ENCODE results near the gene C5orf47. TPM values are rescaled to one million over a fixed set of nuclear protein-coding genes. Genes with fewer than 3 reads are reported as not detected.
"Not testable (repeated sequence)": the region's sequence is repeated elsewhere in the genome, so short reads cannot be mapped to it uniquely, and the experiment has no call there.

C5orf47 gene
- total RNA-seq, 3 donors from 2014 or later, result not detected

DNA sequence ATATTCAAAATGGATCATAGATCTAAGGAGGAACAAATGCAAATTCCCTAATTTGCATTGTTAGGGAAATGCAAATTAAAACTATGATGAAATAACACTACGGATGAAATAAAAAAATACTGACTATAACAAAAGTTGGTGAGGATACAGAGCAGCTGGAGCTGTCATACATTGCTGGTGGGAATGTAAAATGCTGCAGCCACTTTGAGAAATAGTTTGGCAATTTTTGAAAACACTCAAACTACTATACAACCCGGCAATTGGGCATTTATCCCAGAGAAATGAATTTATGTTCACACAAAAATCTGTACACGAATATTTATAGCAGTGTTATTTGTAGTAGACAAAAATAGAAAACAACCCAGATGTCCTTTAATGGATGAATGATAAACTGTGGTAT, 22.5 kb downstream of the C5orf47 start:
- Histone ChIP-seq H3K36me3 (no peaks in the 10 kb centered on the region), H3K9me3 (no peaks in the 10 kb centered on the region), H3K27me3 (no peaks in the 10 kb centered on the region), H3K4me1 (no peaks in the 10 kb centered on the region), H3K4me3 (no peak overlapping the region), H3K27ac (no peak overlapping the region)
- no peak for DNase-seq (ENCODE audit: low spot score in 2 of 2)
- intact Hi-C loops (cut with DNase I; ENCODE audit: low total_unique reads), result no loop called here
- TF ChIP-seq, protein P1, sequence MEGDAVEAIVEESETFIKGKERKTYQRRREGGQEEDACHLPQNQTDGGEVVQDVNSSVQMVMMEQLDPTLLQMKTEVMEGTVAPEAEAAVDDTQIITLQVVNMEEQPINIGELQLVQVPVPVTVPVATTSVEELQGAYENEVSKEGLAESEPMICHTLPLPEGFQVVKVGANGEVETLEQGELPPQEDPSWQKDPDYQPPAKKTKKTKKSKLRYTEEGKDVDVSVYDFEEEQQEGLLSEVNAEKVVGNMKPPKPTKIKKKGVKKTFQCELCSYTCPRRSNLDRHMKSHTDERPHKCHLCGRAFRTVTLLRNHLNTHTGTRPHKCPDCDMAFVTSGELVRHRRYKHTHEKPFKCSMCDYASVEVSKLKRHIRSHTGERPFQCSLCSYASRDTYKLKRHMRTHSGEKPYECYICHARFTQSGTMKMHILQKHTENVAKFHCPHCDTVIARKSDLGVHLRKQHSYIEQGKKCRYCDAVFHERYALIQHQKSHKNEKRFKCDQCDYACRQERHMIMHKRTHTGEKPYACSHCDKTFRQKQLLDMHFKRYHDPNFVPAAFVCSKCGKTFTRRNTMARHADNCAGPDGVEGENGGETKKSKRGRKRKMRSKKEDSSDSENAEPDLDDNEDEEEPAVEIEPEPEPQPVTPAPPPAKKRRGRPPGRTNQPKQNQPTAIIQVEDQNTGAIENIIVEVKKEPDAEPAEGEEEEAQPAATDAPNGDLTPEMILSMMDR (IDR thresholded peaks at IDR 0.05), result no peak
- TF ChIP-seq POLR2A (IDR thresholded peaks at IDR 0.05), result no peak
- TF ChIP-seq POLR2AphosphoS5 (IDR thresholded peaks at IDR 0.05), result no peak

DNA sequence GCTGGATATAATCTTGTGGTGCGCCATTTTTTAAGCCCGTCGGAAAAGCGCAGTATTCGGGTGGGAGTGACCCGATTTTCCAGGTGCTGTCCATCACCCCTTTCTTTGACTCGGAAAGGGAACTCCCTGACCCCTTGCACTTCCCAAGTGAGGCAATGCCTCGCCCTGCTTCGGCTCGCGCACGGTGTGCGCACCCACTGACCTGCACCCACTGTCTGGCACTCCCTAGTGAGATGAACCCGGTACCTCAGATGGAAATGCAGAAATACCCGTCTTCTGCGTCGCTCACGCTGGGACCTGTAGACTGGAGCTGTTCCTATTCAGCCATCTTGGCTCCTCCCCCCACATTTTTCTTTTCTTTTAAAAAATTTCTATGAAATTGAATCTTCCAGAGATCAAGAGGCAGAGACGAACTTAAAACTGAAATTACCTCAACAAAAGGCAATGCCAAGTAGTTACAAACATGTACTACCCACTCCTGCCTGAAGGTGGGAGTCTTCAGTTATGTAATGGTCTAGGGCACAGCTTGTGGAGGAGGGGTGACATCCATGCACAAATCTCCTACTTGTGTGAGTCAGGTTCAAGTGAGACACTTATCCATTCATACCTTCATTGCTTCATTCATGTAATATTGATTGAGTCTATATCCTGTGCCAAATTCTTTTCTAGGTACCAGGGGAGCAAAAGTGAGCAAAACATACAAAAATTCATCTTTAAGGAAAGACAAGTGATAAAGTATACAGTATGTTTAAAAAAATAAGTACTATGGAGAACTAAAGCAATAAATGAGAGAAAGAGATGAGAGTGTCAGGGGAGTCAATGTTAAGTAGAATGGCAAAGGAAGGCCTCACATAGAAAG, 31.3 kb downstream of the C5orf47 start:
- H3K9me3 ChIP-seq; H3K27me3 ChIP-seq; H3K36me3 ChIP-seq; H3K4me1 ChIP-seq; intact Hi-C loops (cut with DNase I; ENCODE audit: low total_unique reads); H3K4me3 ChIP-seq; DNase-seq (ENCODE audit: low spot score in 2 of 2); H3K27ac ChIP-seq: not testable (repeated sequence)
- TF ChIP-seq, protein P1 (IDR thresholded peaks at IDR 0.05), result peak in 1 of 3 donors; percentile 22

GRCh38 chr5:174020928-174021304, 31.9 kb downstream of the C5orf47 start:
- no peak for TF ChIP-seq POLR2A (IDR thresholded peaks at IDR 0.05)
- TF ChIP-seq POLR2AphosphoS5 (IDR thresholded peaks at IDR 0.05), result no peak
- TF ChIP-seq, protein P1 (IDR thresholded peaks at IDR 0.05), result no peak
- no peaks in the 10 kb centered on the region for H3K36me3 ChIP-seq
- no peak overlapping the region for H3K4me3 ChIP-seq
- intact Hi-C loops (cut with DNase I; ENCODE audit: low total_unique reads), result no loop called here
- H3K4me1 ChIP-seq, result no peaks in the 10 kb centered on the region
- no peaks in the 10 kb centered on the region for H3K9me3 ChIP-seq
- DNase-seq (ENCODE audit: low spot score in 2 of 2), result no peak
- no peaks in the 10 kb centered on the region for H3K27me3 ChIP-seq
- no peak overlapping the region for H3K27ac ChIP-seq

DNA sequence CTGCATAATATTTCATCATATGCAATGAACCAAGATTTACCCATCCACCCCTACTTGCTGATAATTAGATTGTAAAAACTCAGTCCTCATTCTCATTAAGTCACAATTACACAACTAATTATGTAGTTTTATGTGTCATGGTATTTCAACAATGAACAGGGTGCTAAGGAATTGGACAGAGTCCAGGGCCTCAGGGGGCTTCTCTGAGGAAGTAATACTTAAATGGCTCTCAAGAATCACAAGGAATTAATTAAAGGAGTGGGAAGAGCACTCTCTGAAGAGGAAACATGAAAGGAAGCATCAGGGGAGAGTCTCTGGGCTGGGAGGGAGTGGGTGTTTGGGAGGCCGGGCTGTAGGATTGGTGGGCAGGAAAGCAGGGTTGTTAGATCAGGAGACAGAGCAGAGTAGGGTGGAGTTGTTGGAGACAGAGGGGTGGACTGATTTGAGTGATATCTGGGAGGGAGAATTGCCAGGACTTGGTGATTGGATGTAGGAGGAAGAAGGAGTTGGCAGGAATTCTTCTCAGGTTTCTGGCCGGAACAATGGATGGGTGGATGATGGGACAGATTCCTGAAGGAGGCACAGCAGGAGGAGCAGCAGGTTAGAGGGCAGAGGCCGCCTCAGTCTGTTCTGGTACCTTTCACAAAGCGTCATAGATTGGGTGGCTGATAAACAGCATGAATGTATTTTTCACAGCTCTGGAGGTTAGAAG, 33.6 kb downstream of the C5orf47 start:
- Histone ChIP-seq H3K36me3 (no peaks in the 10 kb centered on the region), H3K27ac (no peak overlapping the region), H3K4me1 (no peaks in the 10 kb centered on the region), H3K27me3 (no peaks in the 10 kb centered on the region), H3K4me3 (no peak overlapping the region), H3K9me3 (no peaks in the 10 kb centered on the region)
- TF ChIP-seq, protein P1 (IDR thresholded peaks at IDR 0.05), result no peak
- no peak for TF ChIP-seq POLR2A (IDR thresholded peaks at IDR 0.05)
- no peak for TF ChIP-seq POLR2AphosphoS5 (IDR thresholded peaks at IDR 0.05)
- no peak for DNase-seq (ENCODE audit: low spot score in 2 of 2)
- intact Hi-C loops (cut with DNase I; ENCODE audit: low total_unique reads), result no loop called here

GRCh38 chr5:174030286-174030685, 41.3 kb downstream of the C5orf47 start:
- Histone ChIP-seq H3K4me1 (no peaks in the 10 kb centered on the region), H3K4me3 (no peak overlapping the region), H3K27ac (no peak overlapping the region), H3K27me3 (peaks cover 0 to 2% of the 10 kb centered on the region in 2 donors), H3K36me3 (no peaks in the 10 kb centered on the region), H3K9me3 (peaks cover 11 to 32% of the 10 kb centered on the region in 2 donors)
- intact Hi-C loops (cut with DNase I; ENCODE audit: low total_unique reads), result no loop called here
- DNase-seq (ENCODE audit: low spot score in 2 of 2), result no peak
- TF ChIP-seq POLR2A (IDR thresholded peaks at IDR 0.05), result no peak
- no peak for TF ChIP-seq POLR2AphosphoS5 (IDR thresholded peaks at IDR 0.05)
- TF ChIP-seq, protein P1 (IDR thresholded peaks at IDR 0.05), result no peak

All from breast epithelium (tissue), 4 donors.